ENCODE measurements around the gene SUN3.

GRCh38 chr7:48046458-48046857 lies 17.6 kb upstream of the SUN3 start:
- TF ChIP-seq CTCF (IDR thresholded peaks at IDR 0.05) (no peak), EP300 (IDR thresholded peaks at IDR 0.05) (no peak), POLR2A (IDR thresholded peaks at IDR 0.05) (no peak)

All from tibial nerve (tissue), 4 donors.